ENCODE data around the gene CCDC9. TPM values are rescaled to one million over a fixed set of nuclear protein-coding genes. Genes with fewer than 3 reads are reported as not detected.
A peak's percentile ranks its signal among the peaks of the same experiment; 100 is the strongest.

The CCDC9 gene
- total and polyA plus RNA-seq, 2 of the 13 experiments (the other 11 are each of a cell fraction or from before 2014, with no cell fraction given), result 2.9 to 6.3 TPM

DNA sequence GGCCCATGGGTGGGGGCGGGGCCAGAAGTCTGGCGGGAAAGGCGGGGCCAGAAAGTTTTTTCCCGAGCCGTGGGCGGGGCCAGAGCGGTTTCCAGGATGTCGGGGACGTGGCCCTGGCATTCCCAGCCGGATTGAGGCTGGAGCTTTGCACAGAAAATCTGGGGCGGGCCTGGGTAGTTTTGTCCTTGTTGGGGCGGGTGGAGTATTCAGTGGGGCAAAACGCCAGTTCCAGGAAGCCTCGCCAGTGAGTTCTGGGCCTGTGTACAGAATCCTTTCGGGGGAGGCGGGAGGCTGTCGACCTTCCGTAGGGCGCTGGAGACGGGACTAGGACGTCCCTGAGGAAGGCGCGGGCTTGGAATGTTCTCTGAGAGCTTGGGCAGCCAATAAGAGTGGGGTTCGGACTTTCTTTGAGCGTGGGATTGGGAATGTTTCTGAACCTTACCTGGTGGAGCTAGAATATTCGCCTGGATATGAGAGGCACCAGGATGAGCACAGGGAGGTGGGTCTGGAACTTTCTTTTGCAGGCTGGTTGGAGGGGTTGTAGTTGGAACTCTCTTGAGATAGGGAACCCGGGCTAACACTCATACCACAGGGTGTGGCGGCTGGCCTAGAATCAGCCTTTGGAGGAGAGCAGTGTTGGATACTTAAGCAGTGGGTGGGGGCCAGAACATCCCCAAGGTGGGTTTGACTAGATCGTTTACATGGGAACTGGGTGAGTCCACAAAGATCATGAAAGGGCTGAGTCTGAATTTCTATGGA is 1.3 kb downstream of the CCDC9 start (continued):
- TF ChIP-seq, protein P1, sequence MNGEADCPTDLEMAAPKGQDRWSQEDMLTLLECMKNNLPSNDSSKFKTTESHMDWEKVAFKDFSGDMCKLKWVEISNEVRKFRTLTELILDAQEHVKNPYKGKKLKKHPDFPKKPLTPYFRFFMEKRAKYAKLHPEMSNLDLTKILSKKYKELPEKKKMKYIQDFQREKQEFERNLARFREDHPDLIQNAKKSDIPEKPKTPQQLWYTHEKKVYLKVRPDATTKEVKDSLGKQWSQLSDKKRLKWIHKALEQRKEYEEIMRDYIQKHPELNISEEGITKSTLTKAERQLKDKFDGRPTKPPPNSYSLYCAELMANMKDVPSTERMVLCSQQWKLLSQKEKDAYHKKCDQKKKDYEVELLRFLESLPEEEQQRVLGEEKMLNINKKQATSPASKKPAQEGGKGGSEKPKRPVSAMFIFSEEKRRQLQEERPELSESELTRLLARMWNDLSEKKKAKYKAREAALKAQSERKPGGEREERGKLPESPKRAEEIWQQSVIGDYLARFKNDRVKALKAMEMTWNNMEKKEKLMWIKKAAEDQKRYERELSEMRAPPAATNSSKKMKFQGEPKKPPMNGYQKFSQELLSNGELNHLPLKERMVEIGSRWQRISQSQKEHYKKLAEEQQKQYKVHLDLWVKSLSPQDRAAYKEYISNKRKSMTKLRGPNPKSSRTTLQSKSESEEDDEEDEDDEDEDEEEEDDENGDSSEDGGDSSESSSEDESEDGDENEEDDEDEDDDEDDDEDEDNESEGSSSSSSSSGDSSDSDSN (CRISPR knock-in tag; IDR thresholded peaks at IDR 0.05), result peak; percentile 35; the same call in 1 of the 2 replicates
- TF ChIP-seq, protein P2, sequence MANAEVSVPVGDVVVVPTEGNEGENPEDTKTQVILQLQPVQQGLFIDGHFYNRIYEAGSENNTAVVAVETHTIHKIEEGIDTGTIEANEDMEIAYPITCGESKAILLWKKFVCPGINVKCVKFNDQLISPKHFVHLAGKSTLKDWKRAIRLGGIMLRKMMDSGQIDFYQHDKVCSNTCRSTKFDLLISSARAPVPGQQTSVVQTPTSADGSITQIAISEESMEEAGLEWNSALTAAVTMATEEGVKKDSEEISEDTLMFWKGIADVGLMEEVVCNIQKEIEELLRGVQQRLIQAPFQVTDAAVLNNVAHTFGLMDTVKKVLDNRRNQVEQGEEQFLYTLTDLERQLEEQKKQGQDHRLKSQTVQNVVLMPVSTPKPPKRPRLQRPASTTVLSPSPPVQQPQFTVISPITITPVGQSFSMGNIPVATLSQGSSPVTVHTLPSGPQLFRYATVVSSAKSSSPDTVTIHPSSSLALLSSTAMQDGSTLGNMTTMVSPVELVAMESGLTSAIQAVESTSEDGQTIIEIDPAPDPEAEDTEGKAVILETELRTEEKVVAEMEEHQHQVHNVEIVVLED (CRISPR knock-in tag; IDR thresholded peaks at IDR 0.05; ENCODE audit: borderline replicate concordance), result 0 out of 2 replicates have a peak, but pooled peaks have one; percentile 20
- TF ChIP-seq, protein P3, sequence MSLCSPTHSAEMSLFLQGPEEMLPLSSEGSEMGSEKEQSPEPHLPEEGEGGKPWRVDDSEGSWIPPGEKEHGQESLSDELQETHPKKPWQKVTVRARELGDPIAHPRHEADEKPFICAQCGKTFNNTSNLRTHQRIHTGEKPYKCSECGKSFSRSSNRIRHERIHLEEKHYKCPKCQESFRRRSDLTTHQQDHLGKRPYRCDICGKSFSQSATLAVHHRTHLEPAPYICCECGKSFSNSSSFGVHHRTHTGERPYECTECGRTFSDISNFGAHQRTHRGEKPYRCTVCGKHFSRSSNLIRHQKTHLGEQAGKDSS (CRISPR knock-in tag; IDR thresholded peaks at IDR 0.05; ENCODE audit: borderline replicate concordance, low read depth), result peak; percentile 15; the same call in 1 of the 2 replicates
- TF ChIP-seq ZNF773 (CRISPR knock-in tag; IDR thresholded peaks at IDR 0.05; ENCODE audit: borderline replicate concordance) (peak; percentile 58; the same call in 1 of the 2 replicates), POLR2G (IDR thresholded peaks at IDR 0.05; ENCODE audit: low read depth, low read length) (peak; percentile 75), MXI1 (IDR thresholded peaks at IDR 0.05; ENCODE audit: borderline replicate concordance, low read depth, low read length) (peak; percentile 65; the same call in 1 of the 3 replicates), SSRP1 (CRISPR knock-in tag; IDR thresholded peaks at IDR 0.05) (no peak), HOXA3 (CRISPR knock-in tag; IDR thresholded peaks at IDR 0.05) (peak; percentile 6; the same call in 1 of the 2 replicates), DNMT1 (CRISPR knock-in tag; IDR thresholded peaks at IDR 0.05) (0 out of 2 replicates have a peak, but pooled peaks have one; percentile 43), ZNF235 (CRISPR knock-in tag; IDR thresholded peaks at IDR 0.05; ENCODE audit: borderline replicate concordance) (peak; percentile 46; the same call in 1 of the 2 replicates), ARID2 (CRISPR knock-in tag; IDR thresholded peaks at IDR 0.05; ENCODE audit: borderline replicate concordance) (0 out of 2 replicates have a peak, but pooled peaks have one; percentile 70)
- TF ChIP-seq, protein P4, sequence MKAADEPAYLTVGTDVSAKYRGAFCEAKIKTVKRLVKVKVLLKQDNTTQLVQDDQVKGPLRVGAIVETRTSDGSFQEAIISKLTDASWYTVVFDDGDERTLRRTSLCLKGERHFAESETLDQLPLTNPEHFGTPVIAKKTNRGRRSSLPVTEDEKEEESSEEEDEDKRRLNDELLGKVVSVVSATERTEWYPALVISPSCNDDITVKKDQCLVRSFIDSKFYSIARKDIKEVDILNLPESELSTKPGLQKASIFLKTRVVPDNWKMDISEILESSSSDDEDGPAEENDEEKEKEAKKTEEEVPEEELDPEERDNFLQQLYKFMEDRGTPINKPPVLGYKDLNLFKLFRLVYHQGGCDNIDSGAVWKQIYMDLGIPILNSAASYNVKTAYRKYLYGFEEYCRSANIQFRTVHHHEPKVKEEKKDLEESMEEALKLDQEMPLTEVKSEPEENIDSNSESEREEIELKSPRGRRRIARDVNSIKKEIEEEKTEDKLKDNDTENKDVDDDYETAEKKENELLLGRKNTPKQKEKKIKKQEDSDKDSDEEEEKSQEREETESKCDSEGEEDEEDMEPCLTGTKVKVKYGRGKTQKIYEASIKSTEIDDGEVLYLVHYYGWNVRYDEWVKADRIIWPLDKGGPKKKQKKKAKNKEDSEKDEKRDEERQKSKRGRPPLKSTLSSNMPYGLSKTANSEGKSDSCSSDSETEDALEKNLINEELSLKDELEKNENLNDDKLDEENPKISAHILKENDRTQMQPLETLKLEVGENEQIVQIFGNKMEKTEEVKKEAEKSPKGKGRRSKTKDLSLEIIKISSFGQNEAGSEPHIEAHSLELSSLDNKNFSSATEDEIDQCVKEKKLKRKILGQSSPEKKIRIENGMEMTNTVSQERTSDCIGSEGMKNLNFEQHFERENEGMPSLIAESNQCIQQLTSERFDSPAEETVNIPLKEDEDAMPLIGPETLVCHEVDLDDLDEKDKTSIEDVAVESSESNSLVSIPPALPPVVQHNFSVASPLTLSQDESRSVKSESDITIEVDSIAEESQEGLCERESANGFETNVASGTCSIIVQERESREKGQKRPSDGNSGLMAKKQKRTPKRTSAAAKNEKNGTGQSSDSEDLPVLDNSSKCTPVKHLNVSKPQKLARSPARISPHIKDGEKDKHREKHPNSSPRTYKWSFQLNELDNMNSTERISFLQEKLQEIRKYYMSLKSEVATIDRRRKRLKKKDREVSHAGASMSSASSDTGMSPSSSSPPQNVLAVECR (CRISPR knock-in tag; IDR thresholded peaks at IDR 0.05; ENCODE audit: borderline replicate concordance), result peak; percentile 70; the same call in 1 of the 2 replicates
- TF ChIP-seq, protein P5, sequence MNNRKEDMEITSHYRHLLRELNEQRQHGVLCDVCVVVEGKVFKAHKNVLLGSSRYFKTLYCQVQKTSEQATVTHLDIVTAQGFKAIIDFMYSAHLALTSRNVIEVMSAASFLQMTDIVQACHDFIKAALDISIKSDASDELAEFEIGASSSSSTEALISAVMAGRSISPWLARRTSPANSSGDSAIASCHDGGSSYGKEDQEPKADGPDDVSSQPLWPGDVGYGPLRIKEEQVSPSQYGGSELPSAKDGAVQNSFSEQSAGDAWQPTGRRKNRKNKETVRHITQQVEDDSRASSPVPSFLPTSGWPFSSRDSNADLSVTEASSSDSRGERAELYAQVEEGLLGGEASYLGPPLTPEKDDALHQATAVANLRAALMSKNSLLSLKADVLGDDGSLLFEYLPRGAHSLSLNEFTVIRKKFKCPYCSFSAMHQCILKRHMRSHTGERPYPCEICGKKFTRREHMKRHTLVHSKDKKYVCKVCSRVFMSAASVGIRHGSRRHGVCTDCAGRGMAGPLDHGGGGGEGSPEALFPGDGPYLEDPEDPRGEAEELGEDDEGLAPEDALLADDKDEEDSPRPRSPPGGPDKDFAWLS (CRISPR knock-in tag; IDR thresholded peaks at IDR 0.05; ENCODE audit: borderline replicate concordance), result peak; percentile 35; the same call in 1 of the 2 replicates
- TF ChIP-seq, protein P6, sequence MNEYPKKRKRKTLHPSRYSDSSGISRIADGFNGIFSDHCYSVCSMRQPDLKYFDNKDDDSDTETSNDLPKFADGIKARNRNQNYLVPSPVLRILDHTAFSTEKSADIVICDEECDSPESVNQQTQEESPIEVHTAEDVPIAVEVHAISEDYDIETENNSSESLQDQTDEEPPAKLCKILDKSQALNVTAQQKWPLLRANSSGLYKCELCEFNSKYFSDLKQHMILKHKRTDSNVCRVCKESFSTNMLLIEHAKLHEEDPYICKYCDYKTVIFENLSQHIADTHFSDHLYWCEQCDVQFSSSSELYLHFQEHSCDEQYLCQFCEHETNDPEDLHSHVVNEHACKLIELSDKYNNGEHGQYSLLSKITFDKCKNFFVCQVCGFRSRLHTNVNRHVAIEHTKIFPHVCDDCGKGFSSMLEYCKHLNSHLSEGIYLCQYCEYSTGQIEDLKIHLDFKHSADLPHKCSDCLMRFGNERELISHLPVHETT (CRISPR knock-in tag; conservative IDR thresholded peaks at IDR 0.05), result 0 out of 2 replicates have a peak, but pooled peaks have one; percentile 32
